HG02970 (cell line): Measurements from ENCODE around the gene MAP2K5.
A peak's percentile ranks its signal among the peaks of the same experiment; 100 is the strongest.

ENCODE experiments used
- ATAC-seq: cut with Tn5 transposase; IDR thresholded peaks from one replicate; pipeline ENCODE4 v1.9.1; 2021; ENCODE audit warnings: mild to moderate bottlenecking, moderate library complexity, moderate number of reproducible peaks; ENCODE audit not compliant: unreplicated experiment, low FRiP score

The MAP2K5 gene

GRCh38 chr15:67556976-67557570, 14.6 kb downstream of the MAP2K5 start:
- ATAC-seq = no peak

- no peak for ATAC-seq
Measured at GRCh38 chr15:67558502-67558901, 16.0 kb downstream of the MAP2K5 start.

- ATAC-seq = no peak
Measured at GRCh38 chr15:67559158-67559557, 16.7 kb downstream of the MAP2K5 start.

GRCh38 chr15:67559576-67559975, 17.1 kb downstream of the MAP2K5 start:
- no peak for ATAC-seq

GRCh38 chr15:67560320-67560719, 17.8 kb downstream of the MAP2K5 start:
- no peak for ATAC-seq

GRCh38 chr15:67563092-67563491, 20.6 kb downstream of the MAP2K5 start:
- ATAC-seq = no peak

- ATAC-seq = peak; percentile 72
Measured at GRCh38 chr15:67564021-67564967, 21.8 kb downstream of the MAP2K5 start.

GRCh38 chr15:67564968-67565345, 22.5 kb downstream of the MAP2K5 start:
- peak; percentile 22 for ATAC-seq

- no peak for ATAC-seq
Measured at GRCh38 chr15:67569668-67570067, 27.2 kb downstream of the MAP2K5 start.

- ATAC-seq = no peak
Measured at GRCh38 chr15:67570875-67571647, 28.6 kb downstream of the MAP2K5 start.

GRCh38 chr15:67571648-67572415, 29.3 kb downstream of the MAP2K5 start:
- ATAC-seq = no peak

GRCh38 chr15:67573194-67573593, 30.7 kb downstream of the MAP2K5 start:
- no peak for ATAC-seq

GRCh38 chr15:67575039-67575502, 32.6 kb downstream of the MAP2K5 start:
- ATAC-seq = no peak

GRCh38 chr15:67578020-67578600, 35.6 kb downstream of the MAP2K5 start:
- no peak for ATAC-seq

GRCh38 chr15:67579164-67579563, 36.7 kb downstream of the MAP2K5 start:
- no peak for ATAC-seq

- ATAC-seq = no peak
Measured at GRCh38 chr15:67579967-67580366, 37.5 kb downstream of the MAP2K5 start.

- ATAC-seq = no peak
Measured at GRCh38 chr15:67584157-67584556, 41.7 kb downstream of the MAP2K5 start.

- no peak for ATAC-seq
Measured at GRCh38 chr15:67585681-67586080, 43.2 kb downstream of the MAP2K5 start.

- ATAC-seq = no peak
Measured at GRCh38 chr15:67587331-67587730, 44.8 kb downstream of the MAP2K5 start.

GRCh38 chr15:67587754-67588153, 45.3 kb downstream of the MAP2K5 start:
- no peak for ATAC-seq
